ACHN (cell line): ENCODE results near the gene TAAR2.

ENCODE experiments used
- DNase-seq: peaks from one replicate; pipeline ENCODE4 v3.0.0-alpha.2; 2015
- in situ Hi-C: cut with HindIII; loops from 2 replicates; pipeline ENCODE4 v1.10.0; 2017; ENCODE audit warnings: low sequenced_read_pairs, low pct_ligation_motif_present, low pct_unique_long_range_greater_than_20kb

TAAR2 gene

DNA sequence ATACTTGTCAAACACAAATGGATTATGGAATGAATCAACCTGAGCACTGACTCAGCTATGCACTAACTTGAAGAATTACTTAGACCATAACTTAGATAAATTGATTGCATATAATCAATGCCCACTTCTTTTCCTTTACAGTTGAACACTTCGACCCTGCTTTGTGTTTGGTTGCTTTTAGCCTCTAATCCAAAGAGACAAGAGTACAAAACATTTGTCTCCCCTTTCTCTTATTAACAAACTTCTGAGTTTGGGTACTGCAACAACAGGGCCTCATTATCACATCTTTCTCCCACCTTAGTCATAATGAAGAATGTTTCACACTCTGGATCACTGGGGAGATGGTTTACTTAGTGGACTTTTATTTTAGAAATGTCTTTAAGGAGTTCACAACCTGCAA is 56.5 kb downstream of the TAAR2 start:
- in situ Hi-C loops, result no loop called here
- no peak for DNase-seq
